Large intestine (tissue), 3 donors: Measurements from ENCODE around the gene CBFB. TPM values are rescaled to one million over a fixed set of nuclear protein-coding genes. Genes with fewer than 3 reads are reported as not detected.
A peak's percentile ranks its signal among the peaks of the same experiment; 100 is the strongest.
"Not testable (repeated sequence)": the region's sequence is repeated elsewhere in the genome, so short reads cannot be mapped to it uniquely, and the experiment has no call there.

Experiments used
- DNase-seq, 2 donors: peaks; one replicate each; pipeline versions ENCODE4 v3.0.0 to v3.0.0-alpha.2; 2013
- H3K27ac ChIP-seq: one replicate; pipeline ENCODE4 v1.5.1; 2013; ENCODE audit warnings: low read length
- H3K27me3 ChIP-seq: 2 replicates; pipeline ENCODE4 v1.6.1; 2013; ENCODE audit warnings: low read length; ENCODE audit not compliant: control insufficient read depth, insufficient read depth
- H3K36me3 ChIP-seq: 2 replicates; pipeline ENCODE4 v1.6.1; 2013; ENCODE audit warnings: low read length; ENCODE audit not compliant: control insufficient read depth, insufficient read depth
- H3K4me1 ChIP-seq: one replicate; pipeline ENCODE4 v1.6.1; 2013; ENCODE audit warnings: low read length; ENCODE audit not compliant: control insufficient read depth, insufficient read depth
- H3K4me3 ChIP-seq: one replicate; pipeline ENCODE4 v1.5.1; 2013; ENCODE audit warnings: low read length
- H3K9me3 ChIP-seq: one replicate; pipeline ENCODE4 v1.6.1; 2013; ENCODE audit warnings: mild to moderate bottlenecking, low read depth, low read length, moderate library complexity; ENCODE audit not compliant: control insufficient read depth
- WGBS: methylation state at CpG from one replicate; pipeline ENCODE4 v1.1.5; 2013; ENCODE audit warnings: low lambda C conversion rate; ENCODE audit not compliant: insufficient coverage; 5-methylcytosine and 5-hydroxymethylcytosine counted together
- polyA plus RNA-seq: library from polyadenylated mRNA; unstranded; fragments of 120-200 nt; gene quantifications from one replicate; pipeline ENCODE4 v1.2.1, GENCODE V29; 2013

CBFB gene
- polyA plus RNA-seq, 1 donor: 25.1 TPM

- no peak for DNase-seq
- Histone ChIP-seq H3K4me1 (peaks cover 7% of the 10 kb centered on the region), H3K36me3 (no peaks in the 10 kb centered on the region), H3K27ac (peak overlapping the region; percentile 97), H3K9me3 (no peaks in the 10 kb centered on the region), H3K4me3 (peak overlapping the region; percentile 52), H3K27me3 (no peaks in the 10 kb centered on the region)
- 100% methylated on average over 1 of the region's 18 CpGs for WGBS
These were observed 80.0 kb downstream of the CBFB start for GRCh38 chr16:67108931-67109406.

GRCh38 chr16:67109407-67110135 is 80.6 kb downstream of the CBFB start, which contains the start of gene PHAF1:
Gene PHAF1 (plus strand): TSS chr16:67109941. CDS start chr16:67110176, 235 bp downstream.
- DNase-seq: peak; percentile 93 to 97
- peaks cover 7% of the 10 kb centered on the region for H3K4me1 ChIP-seq
- H3K27ac ChIP-seq: peak within 1 kb of the TSS; percentile 97
- no CpG with 5 or more reads among the region's 63 CpGs for WGBS
- no peaks in the 10 kb centered on the region for H3K9me3 ChIP-seq
- peak within 1 kb of the TSS; percentile 95 for H3K4me3 ChIP-seq
- H3K27me3 ChIP-seq: no peaks in the 10 kb centered on the region
- H3K36me3 ChIP-seq: no peaks in the 10 kb centered on the region

- H3K27me3 ChIP-seq: no peaks in the 10 kb centered on the region
- H3K27ac ChIP-seq: no peak overlapping the region
- H3K36me3 ChIP-seq: peaks cover 3% of the 10 kb centered on the region
- no peak overlapping the region for H3K4me3 ChIP-seq
- DNase-seq: no peak
- no CpG with 5 or more reads among the region's 4 CpGs for WGBS
- peaks cover 7% of the 10 kb centered on the region for H3K4me1 ChIP-seq
- no peaks in the 10 kb centered on the region for H3K9me3 ChIP-seq
These were observed 83.0 kb downstream of the CBFB start for GRCh38 chr16:67111951-67112444.

GRCh38 chr16:67112591-67113399 is 83.8 kb downstream of the CBFB start:
- Histone ChIP-seq H3K4me1 (peaks cover 7% of the 10 kb centered on the region), H3K9me3 (no peaks in the 10 kb centered on the region), H3K27me3 (no peaks in the 10 kb centered on the region), H3K4me3 (no peak overlapping the region), H3K36me3 (peaks cover 3% of the 10 kb centered on the region), H3K27ac (no peak overlapping the region)
- DNase-seq: peak in 1 of 2 donors; percentile 35
- 70% methylated on average over 2 of the region's 4 CpGs for WGBS

- 86% methylated on average over 1 of the region's 2 CpGs for WGBS
- Histone ChIP-seq H3K36me3 (peaks cover 5% of the 10 kb centered on the region), H3K27ac (no peak overlapping the region), H3K9me3 (no peaks in the 10 kb centered on the region), H3K27me3 (no peaks in the 10 kb centered on the region), H3K4me3 (no peak overlapping the region), H3K4me1 (no peaks in the 10 kb centered on the region)
- DNase-seq: no peak
These were observed 85.8 kb downstream of the CBFB start for GRCh38 chr16:67114793-67115192.

- H3K27ac ChIP-seq: no peak overlapping the region
- H3K36me3 ChIP-seq: peaks cover 13% of the 10 kb centered on the region
- DNase-seq: no peak
- H3K9me3 ChIP-seq: no peaks in the 10 kb centered on the region
- H3K4me3 ChIP-seq: no peak overlapping the region
- WGBS: 100% methylated on average over 1 of the region's 7 CpGs
- no peaks in the 10 kb centered on the region for H3K27me3 ChIP-seq
- H3K4me1 ChIP-seq: no peaks in the 10 kb centered on the region
These were observed 86.7 kb downstream of the CBFB start for GRCh38 chr16:67115639-67116038.

- Histone ChIP-seq H3K36me3 (peaks cover 17% of the 10 kb centered on the region), H3K4me3 (no peak overlapping the region), H3K27ac (no peak overlapping the region), H3K9me3 (no peaks in the 10 kb centered on the region), H3K27me3 (no peaks in the 10 kb centered on the region), H3K4me1 (no peaks in the 10 kb centered on the region)
- WGBS: 100% methylated on average over 1 of the region's 13 CpGs
- no peak for DNase-seq
These were observed 87.7 kb downstream of the CBFB start for GRCh38 chr16:67116388-67117311.

- Histone ChIP-seq H3K36me3 (peaks cover 25% of the 10 kb centered on the region), H3K4me3 (no peak overlapping the region), H3K27ac (no peak overlapping the region), H3K9me3 (no peaks in the 10 kb centered on the region), H3K27me3 (no peaks in the 10 kb centered on the region), H3K4me1 (no peaks in the 10 kb centered on the region)
- no peak for DNase-seq
- no CpG with 5 or more reads among the region's 9 CpGs for WGBS
These were observed 88.8 kb downstream of the CBFB start for GRCh38 chr16:67117716-67118115.

GRCh38 chr16:67120025-67120424 is 91.1 kb downstream of the CBFB start:
- DNase-seq: no peak
- no peaks in the 10 kb centered on the region for H3K27me3 ChIP-seq
- H3K27ac ChIP-seq: no peak overlapping the region
- peaks cover 40% of the 10 kb centered on the region for H3K36me3 ChIP-seq
- WGBS: no CpG with 5 or more reads among the region's 5 CpGs
- H3K9me3 ChIP-seq: no peaks in the 10 kb centered on the region
- H3K4me3 ChIP-seq: no peak overlapping the region
- H3K4me1 ChIP-seq: no peaks in the 10 kb centered on the region

- DNase-seq, H3K27me3 ChIP-seq, H3K4me1 ChIP-seq, H3K27ac ChIP-seq, H3K9me3 ChIP-seq, H3K4me3 ChIP-seq: not testable (repeated sequence)
- H3K36me3 ChIP-seq: peaks cover 48% of the 10 kb centered on the region
- WGBS: 92% methylated on average over 2 of the region's 5 CpGs
These were observed 93.8 kb downstream of the CBFB start for GRCh38 chr16:67122799-67123198.
